Astrocyte of the spinal cord (primary cell): ENCODE data around the gene ZNF277.

Experiments
- DNase-seq: peaks from one replicate; pipeline ENCODE4 v3.0.0; 2011; ENCODE audit warnings: low read depth, low spot score
- H3K4me3 ChIP-seq: 2 replicates; pipeline ENCODE4 v1.5.1; 2011; ENCODE audit warnings: low read depth, mild to moderate bottlenecking, low read length, moderate library complexity
- in situ Hi-C: cut with HindIII; loops from 2 replicates; pipeline ENCODE4 v1.10.0; 2017; ENCODE audit warnings: low sequenced_read_pairs
- TF ChIP-seq, protein P1 (sequence below): IDR thresholded peaks from 2 replicates; pipeline ENCODE4 v1.5.1; 2012; ENCODE audit warnings: low read depth, mild to moderate bottlenecking, low read length, inconsistent platforms

The ZNF277 gene

DNA sequence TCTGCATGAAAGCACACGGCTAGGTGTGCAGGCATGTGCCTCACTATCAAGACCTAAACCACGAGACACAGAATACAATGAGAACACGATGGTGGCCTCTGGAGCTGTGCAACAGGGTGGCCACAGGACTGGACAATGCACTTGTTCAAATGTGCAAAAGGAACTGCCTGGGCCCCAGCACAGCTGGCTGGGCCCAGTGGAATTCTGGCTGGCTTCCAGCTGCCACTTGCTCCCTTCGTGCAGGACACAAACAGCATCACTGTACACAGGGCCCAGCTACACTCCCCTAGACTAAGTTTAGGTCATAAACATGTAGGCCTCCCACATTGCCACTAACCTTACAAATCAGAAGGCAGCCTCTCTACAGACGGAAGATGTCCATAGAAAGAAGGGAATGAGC lies 23.7 kb upstream of the ZNF277 start:
- DNase-seq = no peak
- in situ Hi-C loops = no loop called here
- H3K4me3 ChIP-seq = no peak overlapping the region
- TF ChIP-seq, protein P1, sequence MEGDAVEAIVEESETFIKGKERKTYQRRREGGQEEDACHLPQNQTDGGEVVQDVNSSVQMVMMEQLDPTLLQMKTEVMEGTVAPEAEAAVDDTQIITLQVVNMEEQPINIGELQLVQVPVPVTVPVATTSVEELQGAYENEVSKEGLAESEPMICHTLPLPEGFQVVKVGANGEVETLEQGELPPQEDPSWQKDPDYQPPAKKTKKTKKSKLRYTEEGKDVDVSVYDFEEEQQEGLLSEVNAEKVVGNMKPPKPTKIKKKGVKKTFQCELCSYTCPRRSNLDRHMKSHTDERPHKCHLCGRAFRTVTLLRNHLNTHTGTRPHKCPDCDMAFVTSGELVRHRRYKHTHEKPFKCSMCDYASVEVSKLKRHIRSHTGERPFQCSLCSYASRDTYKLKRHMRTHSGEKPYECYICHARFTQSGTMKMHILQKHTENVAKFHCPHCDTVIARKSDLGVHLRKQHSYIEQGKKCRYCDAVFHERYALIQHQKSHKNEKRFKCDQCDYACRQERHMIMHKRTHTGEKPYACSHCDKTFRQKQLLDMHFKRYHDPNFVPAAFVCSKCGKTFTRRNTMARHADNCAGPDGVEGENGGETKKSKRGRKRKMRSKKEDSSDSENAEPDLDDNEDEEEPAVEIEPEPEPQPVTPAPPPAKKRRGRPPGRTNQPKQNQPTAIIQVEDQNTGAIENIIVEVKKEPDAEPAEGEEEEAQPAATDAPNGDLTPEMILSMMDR = no peak

DNA sequence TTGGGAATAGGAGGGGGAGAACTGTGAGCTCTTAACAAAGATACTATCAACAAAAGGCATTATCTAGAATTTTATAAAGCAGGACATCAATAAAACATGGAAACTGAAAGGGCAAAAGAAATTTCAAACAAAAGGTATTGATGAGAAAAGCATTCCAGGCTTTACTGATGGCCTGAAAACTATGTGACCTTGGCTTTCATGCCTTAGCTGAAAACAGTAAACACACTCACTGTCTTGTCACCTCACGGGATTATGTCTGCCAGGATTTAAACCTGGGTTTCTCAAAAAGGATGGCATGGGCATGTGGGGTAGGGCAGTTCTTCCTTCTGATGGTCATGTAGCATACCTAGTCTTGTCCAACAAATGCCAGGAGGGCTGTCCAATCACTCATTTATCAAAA lies 23.2 kb upstream of the ZNF277 start:
- in situ Hi-C loops = no loop called here
- TF ChIP-seq, protein P1 = no peak
- no peak for DNase-seq
- no peak overlapping the region for H3K4me3 ChIP-seq

DNA sequence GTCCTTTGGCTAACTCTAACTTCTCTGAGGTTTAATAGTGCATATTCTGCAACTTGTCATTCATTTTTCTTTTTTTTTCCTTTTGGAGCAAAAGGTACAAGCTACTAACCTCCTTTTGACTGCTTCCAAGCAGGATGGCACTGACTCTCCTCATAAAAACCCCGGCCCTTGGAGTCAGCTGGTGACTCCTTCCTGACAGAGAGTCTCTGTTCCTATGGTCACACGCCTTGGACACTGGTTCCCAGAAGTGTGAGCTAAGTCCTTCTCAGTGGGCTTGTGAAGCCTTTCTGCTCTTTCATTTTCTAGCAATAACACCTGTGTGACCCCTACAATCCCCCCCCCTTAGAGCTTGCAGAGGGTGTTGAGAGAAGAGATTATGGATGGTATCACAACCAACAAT lies 22.0 kb upstream of the ZNF277 start:
- no peak for DNase-seq
- no peak overlapping the region for H3K4me3 ChIP-seq
- in situ Hi-C loops = no loop called here
- TF ChIP-seq, protein P1 = no peak

DNA sequence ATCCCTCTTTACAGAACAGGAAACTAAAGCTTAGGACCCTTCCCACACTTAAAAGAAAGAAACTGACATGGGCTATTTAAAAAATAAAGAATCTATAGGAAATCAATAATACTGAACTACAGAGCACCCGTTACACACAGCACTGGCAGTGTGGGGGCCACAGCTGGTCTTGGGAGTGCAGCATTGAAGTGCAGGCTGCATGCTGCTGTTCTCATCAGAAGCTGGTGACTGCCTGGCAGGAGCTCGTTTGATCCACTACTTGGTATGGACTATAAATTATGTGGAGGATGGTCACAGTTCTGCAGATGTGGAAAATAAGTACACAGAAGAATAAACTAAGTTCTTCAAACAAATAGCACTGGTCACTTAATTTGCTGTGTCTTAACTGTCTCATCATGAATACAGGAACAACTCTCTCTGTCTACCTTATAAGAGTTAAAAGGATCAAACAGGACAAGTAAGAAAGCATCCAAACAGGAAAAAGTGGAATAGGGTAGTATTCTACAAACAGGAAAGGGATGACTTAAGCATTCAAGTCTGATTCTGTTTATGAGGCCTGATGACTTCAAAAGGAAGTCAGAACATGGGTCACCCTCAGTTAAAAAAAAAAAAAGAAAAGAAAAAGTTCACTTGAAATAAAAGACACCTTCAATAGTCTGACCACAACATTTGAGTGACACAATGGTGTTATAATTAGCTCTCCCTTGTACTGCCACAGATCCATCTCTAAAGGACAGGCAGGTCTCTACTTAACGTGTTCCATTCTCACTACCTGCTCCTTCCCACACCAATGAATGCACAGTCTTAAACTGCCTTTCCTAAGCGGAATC lies 21.3 kb upstream of the ZNF277 start:
- no peak overlapping the region for H3K4me3 ChIP-seq
- in situ Hi-C loops = no loop called here
- TF ChIP-seq, protein P1 = no peak
- no peak for DNase-seq

DNA sequence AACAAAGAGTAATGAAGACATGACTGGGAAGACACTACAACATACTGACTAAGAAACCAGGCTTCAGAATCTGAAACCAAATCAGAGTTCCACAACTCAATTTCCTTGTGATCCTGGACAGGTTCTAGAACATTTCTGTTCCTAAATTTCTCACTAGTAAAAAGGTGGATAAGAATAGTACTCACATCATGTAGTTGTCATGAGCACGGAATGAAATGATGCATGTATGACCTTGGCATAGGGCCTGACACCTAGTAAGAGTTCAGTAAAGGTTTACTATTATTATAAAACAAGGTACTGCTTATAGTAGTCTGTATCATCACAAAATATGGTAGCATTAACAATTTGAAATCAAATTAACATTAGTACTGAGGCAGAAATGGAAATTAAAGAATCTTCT lies 20.2 kb upstream of the ZNF277 start:
- in situ Hi-C loops = no loop called here
- TF ChIP-seq, protein P1 = no peak
- no peak overlapping the region for H3K4me3 ChIP-seq
- no peak for DNase-seq

DNA sequence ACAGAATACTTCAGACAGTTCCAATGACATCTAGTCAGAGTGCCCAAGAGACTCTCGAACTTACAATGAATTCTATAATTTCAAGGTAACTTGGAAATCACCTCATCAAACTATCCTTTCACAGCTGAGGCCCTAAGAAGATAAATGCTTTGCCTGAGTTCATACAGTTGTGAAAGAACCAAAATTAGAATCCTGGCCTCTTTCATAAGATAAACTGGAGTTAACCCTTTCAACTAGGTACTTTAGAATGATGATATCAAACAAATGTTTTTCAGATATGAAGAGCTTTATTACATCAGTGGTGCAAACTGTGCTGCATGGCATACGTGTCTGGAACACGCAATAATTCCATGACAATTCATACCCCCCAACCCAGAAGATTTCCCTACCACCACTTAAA lies 18.2 kb upstream of the ZNF277 start:
- in situ Hi-C loops = no loop called here
- TF ChIP-seq, protein P1 = no peak
- H3K4me3 ChIP-seq = no peak overlapping the region
- DNase-seq = no peak
